SK-N-SH (cell line): ENCODE data around the gene NDUFS7. TPM values are rescaled to one million over a fixed set of nuclear protein-coding genes. Genes with fewer than 3 reads are reported as not detected.

ENCODE experiments used
- CTCF ChIA-PET: fragments of 300-600, 350-600 bp; formaldehyde crosslinking; extraction: SDS; loops from one replicate; lab custom pipeline; 2021; lab: Yijun Ruan, JAX
- POLR2A ChIA-PET: fragments of 350-600 bp; sonication (Branson Sonifier 250); formaldehyde crosslinking; extraction: SDS; loops from one replicate; lab custom pipeline; 2020; ENCODE audit warnings: antibody characterized with exemption, inconsistent platforms; lab: Yijun Ruan, JAX
- DNase-seq: peaks from one replicate; pipeline ENCODE4 v3.0.0; 2012
- H2AFZ ChIP-seq: fragments of 200-600 bp; sonication (generic); 2 replicates; pipeline ENCODE4 v1.8.1; 2016; ENCODE audit warnings: antibody characterized with exemption, mild to moderate bottlenecking, low read depth
- H3F3A ChIP-seq: fragments of 200-600 bp; sonication (generic); replicated peaks from 2 replicates; pipeline ENCODE3; 2016; ENCODE audit warnings: antibody characterized with exemption, mild to moderate bottlenecking; ENCODE audit not compliant: insufficient read depth
- H3K27ac ChIP-seq, 2 experiments: fragments of 200-500 bp in 1 of 2; fragments of 200-600 bp in 1 of 2; sonication (Bioruptor generic) in 1 of 2; sonication (generic), shearing (Covaris generic) in 1 of 2; 2 replicates each; pipeline versions ENCODE4 v1.5.1 to v1.6.1; 2014 to 2016; ENCODE audit warnings: low read depth in 2 of 2, inconsistent platforms in 1 of 2, low read length in 1 of 2, mild to moderate bottlenecking in 1 of 2, mixed read lengths in 1 of 2
- H3K27me3 ChIP-seq: fragments of 200-600 bp; sonication (generic), shearing (Covaris generic); 2 replicates; pipeline ENCODE4 v1.6.1; 2016; ENCODE audit warnings: mixed run types; ENCODE audit not compliant: insufficient read depth
- H3K36me3 ChIP-seq, 2 experiments: fragments of 200-500 bp in 1 of 2; fragments of 200-600 bp in 1 of 2; sonication (Bioruptor generic) in 1 of 2; sonication (generic) in 1 of 2; replicated peaks in 1 of 2; 2 replicates each; pipeline versions ENCODE3 to v1.5.1; 2014 to 2016; ENCODE audit warnings: low read length in 1 of 2, mild to moderate bottlenecking in 1 of 2; ENCODE audit not compliant: insufficient read depth in 2 of 2, control insufficient read depth in 1 of 2
- H3K4me1 ChIP-seq, 2 experiments: fragments of 200-500 bp in 1 of 2; fragments of 200-600 bp in 1 of 2; sonication (Bioruptor generic) in 1 of 2; sonication (generic), shearing (Covaris generic) in 1 of 2; 2 replicates each; pipeline versions ENCODE4 v1.5.1 to v1.6.1; 2014 to 2016; ENCODE audit warnings: low read depth in 1 of 2, low read length in 1 of 2, mixed run types in 1 of 2; ENCODE audit not compliant: insufficient read depth in 2 of 2, control insufficient read depth in 1 of 2
- H3K4me2 ChIP-seq: fragments of 200-600 bp; sonication (generic), shearing (Covaris generic); 2 replicates; pipeline ENCODE4 v1.6.1; 2017; ENCODE audit warnings: mixed run types
- H3K4me3 ChIP-seq, 2 experiments: fragments of 200-500 bp in 1 of 2; fragments of 200-600 bp in 1 of 2; sonication (Bioruptor generic) in 1 of 2; sonication (generic), shearing (Covaris generic) in 1 of 2; 2 replicates each; pipeline versions ENCODE4 v1.5.1 to v1.8.1; 2014 to 2016; ENCODE audit warnings: low read depth in 2 of 2, inconsistent platforms in 1 of 2, low read length in 1 of 2, mild to moderate bottlenecking in 1 of 2, mixed read lengths in 1 of 2, moderate library complexity in 1 of 2
- H3K79me2 ChIP-seq: fragments of 200-600 bp; sonication (generic); 2 replicates; pipeline ENCODE4 v1.8.1; 2017; ENCODE audit warnings: mild to moderate bottlenecking; ENCODE audit not compliant: insufficient read depth
- H3K9ac ChIP-seq: fragments of 200-600 bp; sonication (generic); 2 replicates; pipeline ENCODE4 v1.6.1; 2017; ENCODE audit warnings: mixed run types
- H3K9me2 ChIP-seq: fragments of 200-600 bp; sonication (generic); 2 replicates; pipeline ENCODE4 v1.6.1; 2017; ENCODE audit warnings: mixed run types
- H3K9me3 ChIP-seq: fragments of 200-600 bp; sonication (generic); 2 replicates; pipeline ENCODE4 v1.6.1; 2017; ENCODE audit warnings: mixed run types, mild to moderate bottlenecking, moderate library complexity
- H4K20me1 ChIP-seq: fragments of 200-600 bp; sonication (generic); 2 replicates; pipeline ENCODE4 v1.6.1; 2017; ENCODE audit warnings: mild to moderate bottlenecking, mixed run types; ENCODE audit not compliant: insufficient read depth
- WGBS: methylation state at CpG from one replicate; pipeline ENCODE4 v1.1.6; 2017; ENCODE audit warnings: low lambda C conversion rate; 5-methylcytosine and 5-hydroxymethylcytosine counted together
- polyA plus RNA-seq, 3 experiments: library from polyadenylated mRNA; depleted of rRNA; stranded (reverse); fragments of >200 nt; gene quantifications; 2 replicates each; pipeline ENCODE4 v1.2.3, GENCODE V29; 2012
- TF ChIP-seq, protein P1 (sequence below): IDR thresholded peaks from 2 replicates; pipeline ENCODE4 v1.4.0; 2012; ENCODE audit warnings: low read depth, borderline replicate concordance
- TF ChIP-seq, protein P2 (sequence below): fragments of 200-600 bp; sonication (generic); IDR thresholded peaks from 2 replicates; pipeline ENCODE4 v1.6.1; 2017; ENCODE audit warnings: antibody characterized with exemption, mild to moderate bottlenecking, moderate library complexity
- TF ChIP-seq, protein P3 (sequence below): IDR thresholded peaks from 2 replicates; pipeline ENCODE4 v1.4.0; 2012; ENCODE audit warnings: low read depth, borderline replicate concordance

Gene NDUFS7
- polyA plus RNA-seq, 1 of the 3 experiments (the other 2 are of a cell fraction) = 66.4 TPM

DNA sequence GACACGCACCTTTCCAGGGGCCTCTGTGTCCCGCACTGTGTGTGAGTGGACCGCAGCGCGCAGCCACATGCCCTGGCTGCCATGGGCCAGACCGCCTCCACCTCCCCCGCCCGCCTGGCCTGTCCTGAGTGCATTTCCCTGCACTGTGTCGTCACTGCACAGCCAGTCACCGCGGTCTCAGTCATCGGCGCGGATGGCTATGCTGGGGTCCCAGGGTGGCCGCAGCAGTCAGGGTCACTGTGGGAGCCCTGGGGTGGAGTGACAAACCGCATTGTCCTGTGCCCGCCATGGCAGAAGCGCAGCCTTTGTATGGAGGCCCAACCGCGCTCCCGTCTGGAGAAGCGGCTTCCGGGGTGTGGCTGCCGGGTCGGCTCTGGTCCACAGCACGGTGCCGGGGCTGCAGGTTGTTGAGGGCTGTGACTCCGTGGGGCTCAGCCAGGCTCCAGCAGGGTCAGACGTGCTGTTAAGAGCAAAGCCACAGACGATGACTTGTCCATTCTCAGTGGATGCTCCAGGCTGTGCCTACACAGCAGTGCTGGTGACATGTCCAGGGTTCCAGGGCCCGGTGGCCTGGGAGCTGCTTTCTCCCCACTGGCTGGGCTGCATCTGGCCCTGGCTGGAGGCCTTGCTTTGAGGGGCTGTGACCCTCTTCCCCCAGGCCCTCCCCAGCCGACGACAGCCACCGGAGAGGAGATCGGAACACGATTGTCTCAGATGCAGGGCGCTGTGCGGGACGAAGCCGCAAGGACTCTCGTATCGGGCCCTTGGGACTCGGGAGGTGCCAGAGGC, 6.3 kb upstream of the NDUFS7 start (continued):
- TF ChIP-seq, protein P1, sequence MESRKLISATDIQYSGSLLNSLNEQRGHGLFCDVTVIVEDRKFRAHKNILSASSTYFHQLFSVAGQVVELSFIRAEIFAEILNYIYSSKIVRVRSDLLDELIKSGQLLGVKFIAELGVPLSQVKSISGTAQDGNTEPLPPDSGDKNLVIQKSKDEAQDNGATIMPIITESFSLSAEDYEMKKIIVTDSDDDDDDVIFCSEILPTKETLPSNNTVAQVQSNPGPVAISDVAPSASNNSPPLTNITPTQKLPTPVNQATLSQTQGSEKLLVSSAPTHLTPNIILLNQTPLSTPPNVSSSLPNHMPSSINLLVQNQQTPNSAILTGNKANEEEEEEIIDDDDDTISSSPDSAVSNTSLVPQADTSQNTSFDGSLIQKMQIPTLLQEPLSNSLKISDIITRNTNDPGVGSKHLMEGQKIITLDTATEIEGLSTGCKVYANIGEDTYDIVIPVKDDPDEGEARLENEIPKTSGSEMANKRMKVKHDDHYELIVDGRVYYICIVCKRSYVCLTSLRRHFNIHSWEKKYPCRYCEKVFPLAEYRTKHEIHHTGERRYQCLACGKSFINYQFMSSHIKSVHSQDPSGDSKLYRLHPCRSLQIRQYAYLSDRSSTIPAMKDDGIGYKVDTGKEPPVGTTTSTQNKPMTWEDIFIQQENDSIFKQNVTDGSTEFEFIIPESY = no peak

DNA sequence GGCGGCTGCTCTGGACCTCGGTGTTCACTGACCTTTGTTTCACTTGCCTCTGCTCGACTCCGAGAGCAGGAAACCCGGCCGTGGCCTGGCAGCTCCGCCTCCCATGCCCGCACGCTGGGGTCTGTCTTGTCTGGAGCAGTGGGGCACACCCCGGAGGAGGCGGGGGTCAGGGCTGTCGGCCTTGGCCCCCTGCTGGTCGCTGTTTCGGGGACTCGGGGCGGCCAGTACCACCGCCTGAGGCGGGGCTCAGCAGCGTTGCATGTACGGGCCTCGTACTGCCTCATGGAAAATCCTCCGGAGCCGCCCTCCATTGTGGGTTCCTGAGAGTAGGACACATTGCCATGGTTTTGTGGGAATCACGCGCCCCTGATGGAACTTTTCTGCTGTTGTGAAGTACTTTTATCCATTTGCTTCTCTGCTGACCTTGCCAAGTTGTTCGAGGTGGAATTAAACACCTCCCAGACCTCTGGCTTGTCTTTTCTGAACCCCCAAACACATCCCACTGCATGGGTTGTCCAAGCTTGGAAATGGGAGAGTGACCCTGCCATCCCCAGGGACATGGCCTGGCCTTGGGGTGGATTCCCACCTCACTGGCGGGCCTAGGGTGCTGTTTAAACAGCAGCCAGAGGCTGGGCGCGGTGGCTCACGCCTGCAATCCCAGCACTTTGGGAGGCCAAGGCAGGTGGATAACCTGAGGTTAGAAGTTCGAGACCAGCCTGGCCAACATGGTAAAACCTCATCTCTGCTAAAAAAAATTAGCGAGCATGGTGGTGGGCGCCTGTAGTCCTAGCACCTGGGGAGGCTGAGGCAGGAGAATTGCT, 5.5 kb upstream of the NDUFS7 start:
- 96% methylated on average over 13 of the region's 33 CpGs for WGBS

More for the DNA sequence above, 5.5 kb upstream of the NDUFS7 start:
- Histone ChIP-seq H3K4me3 (no peak overlapping the region), H2AFZ (no peak overlapping the region), H3K9me2 (no peaks in the 10 kb centered on the region), H4K20me1 (no peaks in the 10 kb centered on the region), H3F3A (peaks cover 9% of the 10 kb centered on the region), H3K27me3 (no peaks in the 10 kb centered on the region), H3K4me2 (no peak overlapping the region), H3K9ac (no peak overlapping the region), H3K9me3 (no peaks in the 10 kb centered on the region), H3K36me3 (peaks cover 0 to 15% of the 10 kb centered on the region in 2 experiments), H3K4me1 (peaks cover 0 to 7% of the 10 kb centered on the region in 2 experiments; a peak in 1 of 4 replicates), H3K79me2 (no peaks in the 10 kb centered on the region), H3K27ac (no peak overlapping the region)
- no peak for DNase-seq
- ChIA-PET POLR2A (no interaction called here), CTCF (interaction anchor here (1.0 kb wide), 1 partner anchor 63 kb away, joined by 5 read pairs; no protein-coding TSS in a partner anchor)
- TF ChIP-seq, protein P2, sequence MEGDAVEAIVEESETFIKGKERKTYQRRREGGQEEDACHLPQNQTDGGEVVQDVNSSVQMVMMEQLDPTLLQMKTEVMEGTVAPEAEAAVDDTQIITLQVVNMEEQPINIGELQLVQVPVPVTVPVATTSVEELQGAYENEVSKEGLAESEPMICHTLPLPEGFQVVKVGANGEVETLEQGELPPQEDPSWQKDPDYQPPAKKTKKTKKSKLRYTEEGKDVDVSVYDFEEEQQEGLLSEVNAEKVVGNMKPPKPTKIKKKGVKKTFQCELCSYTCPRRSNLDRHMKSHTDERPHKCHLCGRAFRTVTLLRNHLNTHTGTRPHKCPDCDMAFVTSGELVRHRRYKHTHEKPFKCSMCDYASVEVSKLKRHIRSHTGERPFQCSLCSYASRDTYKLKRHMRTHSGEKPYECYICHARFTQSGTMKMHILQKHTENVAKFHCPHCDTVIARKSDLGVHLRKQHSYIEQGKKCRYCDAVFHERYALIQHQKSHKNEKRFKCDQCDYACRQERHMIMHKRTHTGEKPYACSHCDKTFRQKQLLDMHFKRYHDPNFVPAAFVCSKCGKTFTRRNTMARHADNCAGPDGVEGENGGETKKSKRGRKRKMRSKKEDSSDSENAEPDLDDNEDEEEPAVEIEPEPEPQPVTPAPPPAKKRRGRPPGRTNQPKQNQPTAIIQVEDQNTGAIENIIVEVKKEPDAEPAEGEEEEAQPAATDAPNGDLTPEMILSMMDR = peak; percentile 24; the same call in 1 of the 2 replicates
- TF ChIP-seq, protein P3, sequence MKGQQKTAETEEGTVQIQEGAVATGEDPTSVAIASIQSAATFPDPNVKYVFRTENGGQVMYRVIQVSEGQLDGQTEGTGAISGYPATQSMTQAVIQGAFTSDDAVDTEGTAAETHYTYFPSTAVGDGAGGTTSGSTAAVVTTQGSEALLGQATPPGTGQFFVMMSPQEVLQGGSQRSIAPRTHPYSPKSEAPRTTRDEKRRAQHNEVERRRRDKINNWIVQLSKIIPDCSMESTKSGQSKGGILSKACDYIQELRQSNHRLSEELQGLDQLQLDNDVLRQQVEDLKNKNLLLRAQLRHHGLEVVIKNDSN = no peak
